MM.1S (cell line): ENCODE results near the gene RGN.

Experiments used
- DNase-seq: peaks from one replicate; pipeline ENCODE4 v3.0.0-alpha.2; 2015
- H2AFZ ChIP-seq: fragments of 300-600 bp; sonication (generic); 2 replicates; pipeline ENCODE4 v1.6.0; 2016; ENCODE audit warnings: antibody characterized with exemption, low read length
- H3F3A ChIP-seq: fragments of 300-600 bp; sonication (generic); 2 replicates; pipeline ENCODE4 v1.6.1; 2016; ENCODE audit warnings: mild to moderate bottlenecking, antibody characterized with exemption, low read length, moderate library complexity, mixed read lengths; ENCODE audit not compliant: insufficient read depth
- H3K27ac ChIP-seq: fragments of 300-600 bp; sonication (generic); 2 replicates; pipeline ENCODE4 v1.5.1; 2016; ENCODE audit warnings: mild to moderate bottlenecking, low read length
- H3K27me3 ChIP-seq: fragments of 300-600 bp; sonication (generic); replicated peaks from 2 replicates; pipeline ENCODE4 v1.6.0; 2016; ENCODE audit warnings: low read length; ENCODE audit not compliant: insufficient read depth
- H3K36me3 ChIP-seq: fragments of 300-600 bp; sonication (generic); replicated peaks from 2 replicates; pipeline ENCODE4 v1.6.1; 2016; ENCODE audit warnings: mild to moderate bottlenecking, low read length, mixed read lengths; ENCODE audit not compliant: insufficient read depth
- H3K4me1 ChIP-seq: fragments of 300-600 bp; sonication (generic); 2 replicates; pipeline ENCODE4 v1.6.1; 2016; ENCODE audit warnings: low read length, mixed read lengths
- H3K4me2 ChIP-seq: fragments of 300-600 bp; sonication (generic); 2 replicates; pipeline ENCODE4 v1.6.0; 2016; ENCODE audit warnings: low read depth, low read length
- H3K4me3 ChIP-seq: fragments of 300-600 bp; sonication (generic); 2 replicates; pipeline ENCODE4 v1.5.1; 2016; ENCODE audit warnings: low read length, mixed read lengths
- H3K79me2 ChIP-seq: fragments of 300-600 bp; sonication (generic); 2 replicates; pipeline ENCODE4 v1.6.1; 2016; ENCODE audit warnings: mixed run types, low read length, mixed read lengths
- H3K9ac ChIP-seq: fragments of 300-600 bp; sonication (generic); 2 replicates; pipeline ENCODE4 v1.6.1; 2016; ENCODE audit warnings: low read length, mixed read lengths
- H3K9me2 ChIP-seq: fragments of 300-600 bp; sonication (generic); replicated peaks from 2 replicates; pipeline ENCODE4 v1.6.1; 2016; ENCODE audit warnings: mild to moderate bottlenecking, low read length, mixed read lengths; ENCODE audit not compliant: insufficient read depth
- H3K9me3 ChIP-seq: fragments of 300-600 bp; sonication (generic); replicated peaks from 2 replicates; pipeline ENCODE4 v1.6.1; 2016; ENCODE audit warnings: mild to moderate bottlenecking, low read length, mixed read lengths; ENCODE audit not compliant: insufficient read depth
- H4K20me1 ChIP-seq: fragments of 300-600 bp; sonication (generic); 2 replicates; pipeline ENCODE4 v1.6.1; 2016; ENCODE audit warnings: mild to moderate bottlenecking, low read length, moderate library complexity, mixed read lengths; ENCODE audit not compliant: insufficient read depth
- EZH2 ChIP-seq: fragments of 300-600 bp; sonication (generic); optimal IDR thresholded peaks from 2 replicates; pipeline ENCODE3; 2017; ENCODE audit warnings: low read depth, mild to moderate bottlenecking, antibody characterized with exemption, low read length, mixed read lengths
- EZH2phosphoT487 ChIP-seq: fragments of 300-600 bp; sonication (generic); IDR thresholded peaks from 2 replicates; pipeline ENCODE4 v1.6.1; 2018; ENCODE audit warnings: antibody characterized with exemption, low read length
- TF ChIP-seq, protein P1 (sequence below): fragments of 300-600 bp; sonication (generic); IDR thresholded peaks from 2 replicates; pipeline ENCODE4 v1.5.1; 2016; ENCODE audit warnings: antibody characterized with exemption, low read length, mixed read lengths

RGN gene

GRCh38 chrX:47059142-47059874, 18.9 kb upstream of the RGN start:
- H2AFZ ChIP-seq: no peak overlapping the region
- no peak for TF ChIP-seq EZH2phosphoT487
- TF ChIP-seq EZH2: no peak
- TF ChIP-seq, protein P1, sequence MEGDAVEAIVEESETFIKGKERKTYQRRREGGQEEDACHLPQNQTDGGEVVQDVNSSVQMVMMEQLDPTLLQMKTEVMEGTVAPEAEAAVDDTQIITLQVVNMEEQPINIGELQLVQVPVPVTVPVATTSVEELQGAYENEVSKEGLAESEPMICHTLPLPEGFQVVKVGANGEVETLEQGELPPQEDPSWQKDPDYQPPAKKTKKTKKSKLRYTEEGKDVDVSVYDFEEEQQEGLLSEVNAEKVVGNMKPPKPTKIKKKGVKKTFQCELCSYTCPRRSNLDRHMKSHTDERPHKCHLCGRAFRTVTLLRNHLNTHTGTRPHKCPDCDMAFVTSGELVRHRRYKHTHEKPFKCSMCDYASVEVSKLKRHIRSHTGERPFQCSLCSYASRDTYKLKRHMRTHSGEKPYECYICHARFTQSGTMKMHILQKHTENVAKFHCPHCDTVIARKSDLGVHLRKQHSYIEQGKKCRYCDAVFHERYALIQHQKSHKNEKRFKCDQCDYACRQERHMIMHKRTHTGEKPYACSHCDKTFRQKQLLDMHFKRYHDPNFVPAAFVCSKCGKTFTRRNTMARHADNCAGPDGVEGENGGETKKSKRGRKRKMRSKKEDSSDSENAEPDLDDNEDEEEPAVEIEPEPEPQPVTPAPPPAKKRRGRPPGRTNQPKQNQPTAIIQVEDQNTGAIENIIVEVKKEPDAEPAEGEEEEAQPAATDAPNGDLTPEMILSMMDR: no peak
- no peaks in the 10 kb centered on the region for H3K9me2 ChIP-seq
- no peaks in the 10 kb centered on the region for H3K4me1 ChIP-seq
- no peak overlapping the region for H3K4me3 ChIP-seq
- no peaks in the 10 kb centered on the region for H3K79me2 ChIP-seq
- no peak overlapping the region for H3K27ac ChIP-seq
- H3F3A ChIP-seq: no peaks in the 10 kb centered on the region
- H3K36me3 ChIP-seq: no peaks in the 10 kb centered on the region
- H3K27me3 ChIP-seq: no peaks in the 10 kb centered on the region
- no peaks in the 10 kb centered on the region for H3K9me3 ChIP-seq
- no peak overlapping the region for H3K9ac ChIP-seq
- no peaks in the 10 kb centered on the region for H4K20me1 ChIP-seq
- no peak overlapping the region for H3K4me2 ChIP-seq
- DNase-seq: no peak

DNA sequence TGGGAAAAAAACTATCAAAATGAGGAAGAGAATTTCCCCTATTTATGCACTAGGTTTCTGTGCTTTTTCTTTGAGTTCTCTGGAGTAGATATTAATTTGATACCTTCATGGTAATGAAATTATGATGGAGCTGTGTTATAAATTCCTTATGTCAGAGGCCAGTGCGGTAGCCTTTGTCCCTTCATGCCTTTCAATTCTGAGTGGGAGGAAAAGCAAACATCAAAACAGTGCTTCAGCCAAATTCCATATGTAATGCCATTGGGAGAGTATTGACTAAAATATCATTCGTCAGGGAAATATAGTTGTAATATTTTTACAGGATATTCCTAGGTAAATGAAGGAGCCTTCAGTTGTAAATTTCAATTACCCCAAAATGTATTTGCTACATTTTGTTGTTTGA, 17.5 kb upstream of the RGN start:
- H3K9ac ChIP-seq: no peak overlapping the region
- H3K27ac ChIP-seq: no peak overlapping the region
- TF ChIP-seq EZH2phosphoT487: no peak
- no peak for TF ChIP-seq EZH2
- TF ChIP-seq, protein P1: no peak
- no peak for DNase-seq
- no peak overlapping the region for H2AFZ ChIP-seq
- H3K4me3 ChIP-seq: no peak overlapping the region
- H3F3A ChIP-seq: no peaks in the 10 kb centered on the region
- H3K9me2 ChIP-seq: no peaks in the 10 kb centered on the region
- H4K20me1 ChIP-seq: no peaks in the 10 kb centered on the region
- no peaks in the 10 kb centered on the region for H3K27me3 ChIP-seq
- no peaks in the 10 kb centered on the region for H3K36me3 ChIP-seq
- H3K4me2 ChIP-seq: no peak overlapping the region
- H3K9me3 ChIP-seq: no peaks in the 10 kb centered on the region
- no peaks in the 10 kb centered on the region for H3K79me2 ChIP-seq
- H3K4me1 ChIP-seq: no peaks in the 10 kb centered on the region

GRCh38 chrX:47061238-47061919, 16.9 kb upstream of the RGN start:
- DNase-seq: no peak
- no peak overlapping the region for H2AFZ ChIP-seq
- H3K4me2 ChIP-seq: no peak overlapping the region
- H3K27ac ChIP-seq: no peak overlapping the region
- H3K79me2 ChIP-seq: no peaks in the 10 kb centered on the region
- no peaks in the 10 kb centered on the region for H3K9me2 ChIP-seq
- no peaks in the 10 kb centered on the region for H3K27me3 ChIP-seq
- H3K4me3 ChIP-seq: no peak overlapping the region
- no peaks in the 10 kb centered on the region for H3K36me3 ChIP-seq
- no peaks in the 10 kb centered on the region for H4K20me1 ChIP-seq
- H3F3A ChIP-seq: no peaks in the 10 kb centered on the region
- H3K9ac ChIP-seq: no peak overlapping the region
- no peaks in the 10 kb centered on the region for H3K9me3 ChIP-seq
- H3K4me1 ChIP-seq: no peaks in the 10 kb centered on the region
- TF ChIP-seq EZH2phosphoT487 (no peak), EZH2 (no peak)
- TF ChIP-seq, protein P1: no peak
